Stimulated activated CD8-positive, alpha-beta memory T cell treated with anti-CD3 and anti-CD28 coated beads, Interleukin-7, amount 100 ng/mL, for 48 hours (primary cell): ENCODE results near the gene P2RX3.

ENCODE experiments used
- DNase-seq, 2 donors: peaks; one replicate each; pipeline ENCODE4 v3.0.0-alpha.2; 2020; ENCODE audit warnings: low read depth in 1 of 2; ENCODE audit errors: extremely low read depth in 1 of 2

The P2RX3 gene

GRCh38 chr11:57309106-57310059 is 28.8 kb upstream of the P2RX3 start:
- no peak for DNase-seq

- no peak for DNase-seq
Measured at GRCh38 chr11:57310091-57310490, 28.1 kb upstream of the P2RX3 start.

GRCh38 chr11:57310630-57311086 is 27.5 kb upstream of the P2RX3 start:
- DNase-seq, result no peak

DNA sequence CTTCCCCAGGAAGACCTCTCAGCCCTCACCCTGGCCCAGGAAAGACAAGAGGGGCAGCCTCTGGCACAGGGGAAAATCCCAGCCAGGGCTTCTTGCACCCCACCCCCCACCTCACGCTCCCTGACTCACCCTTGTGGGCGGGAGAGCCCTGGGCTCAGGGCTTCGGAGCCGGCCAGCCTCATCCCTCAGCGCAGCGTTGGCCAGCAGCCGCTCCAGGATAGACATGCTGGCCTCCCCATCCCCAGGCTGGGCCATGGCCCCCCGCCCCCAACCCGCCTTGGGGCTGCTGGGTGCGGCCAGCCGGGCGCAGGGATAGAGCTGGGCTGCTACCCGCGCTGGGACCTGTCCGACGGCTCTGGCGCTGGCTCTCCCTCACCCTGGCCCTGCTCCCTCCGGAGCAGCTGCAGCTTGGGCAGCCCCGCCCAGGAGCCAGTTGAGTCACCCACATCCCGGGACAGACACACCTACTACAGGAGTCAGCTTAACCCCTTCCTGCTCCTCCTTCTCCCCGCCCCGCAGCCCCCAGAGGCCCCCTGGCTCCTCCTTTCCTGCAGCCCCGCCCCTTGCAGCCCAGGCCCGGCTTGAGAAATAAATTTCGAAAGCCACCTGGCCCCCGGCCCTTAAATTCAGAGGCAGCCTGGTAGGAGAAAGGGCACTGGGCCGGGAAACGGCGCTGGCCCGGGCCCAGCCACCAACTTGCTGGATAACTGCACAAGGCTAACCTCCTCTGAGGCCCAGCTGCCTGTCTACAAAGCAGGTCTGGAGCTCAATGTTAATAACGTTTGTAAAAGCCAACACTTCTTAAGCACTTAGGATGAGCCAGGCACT is 26.8 kb upstream of the P2RX3 start:
- DNase-seq, result peak; percentile 68 to 86

GRCh38 chr11:57312511-57313021 is 25.6 kb upstream of the P2RX3 start:
- no peak for DNase-seq

DNA sequence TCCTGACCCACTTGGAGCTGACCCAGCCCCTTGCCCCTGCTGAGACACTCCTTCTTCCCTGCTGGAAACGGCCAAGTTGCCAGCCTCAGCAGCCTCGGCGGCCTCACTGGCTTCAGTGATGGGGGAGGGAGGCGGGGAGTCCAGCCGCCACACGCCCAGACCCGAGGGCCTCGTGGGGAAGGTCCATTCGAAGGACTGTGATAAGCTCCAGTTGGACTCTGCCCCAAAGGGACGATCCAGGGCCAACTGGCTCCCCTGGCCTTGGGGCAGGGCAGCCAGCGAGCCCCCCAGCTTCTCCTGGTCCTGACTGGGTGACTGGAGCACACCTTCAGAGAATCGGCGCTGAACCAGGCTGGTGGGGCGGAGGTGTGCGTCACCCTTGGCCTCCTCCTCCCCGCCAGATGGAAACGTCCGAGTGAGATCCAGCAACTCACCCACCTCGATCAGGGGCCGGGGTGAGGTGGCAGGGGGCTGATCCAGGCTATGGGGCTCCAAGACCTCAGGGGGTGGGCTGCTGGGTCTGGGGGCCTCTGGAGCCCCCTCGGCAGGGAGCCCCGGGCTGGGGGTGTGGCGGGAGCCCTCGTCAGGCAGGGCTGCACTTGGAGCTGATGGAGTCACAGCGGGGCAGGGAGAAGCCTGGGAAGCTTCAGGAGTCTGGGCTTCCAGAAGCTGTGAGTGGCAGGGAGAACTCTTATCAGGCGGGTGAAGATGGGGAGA is 24.9 kb upstream of the P2RX3 start:
- DNase-seq, result no peak

DNA sequence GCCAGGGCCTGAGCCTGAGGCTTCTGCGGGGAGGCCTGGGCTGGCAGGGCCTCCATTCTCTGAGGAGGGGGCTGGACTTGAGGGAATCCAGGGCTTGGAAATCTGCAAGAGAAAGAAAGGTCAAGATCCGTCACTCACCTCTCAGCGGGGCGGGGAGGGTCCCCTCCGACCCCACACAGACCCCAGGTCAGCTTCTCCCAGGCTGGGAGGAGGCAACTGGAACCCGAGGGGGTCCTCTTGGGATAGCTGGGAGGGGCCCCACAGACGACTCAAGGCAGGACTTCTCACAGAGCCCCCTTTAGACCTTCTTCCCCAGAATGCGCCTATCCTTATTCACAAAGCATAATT is 24.4 kb upstream of the P2RX3 start:
- DNase-seq, result no peak

DNA sequence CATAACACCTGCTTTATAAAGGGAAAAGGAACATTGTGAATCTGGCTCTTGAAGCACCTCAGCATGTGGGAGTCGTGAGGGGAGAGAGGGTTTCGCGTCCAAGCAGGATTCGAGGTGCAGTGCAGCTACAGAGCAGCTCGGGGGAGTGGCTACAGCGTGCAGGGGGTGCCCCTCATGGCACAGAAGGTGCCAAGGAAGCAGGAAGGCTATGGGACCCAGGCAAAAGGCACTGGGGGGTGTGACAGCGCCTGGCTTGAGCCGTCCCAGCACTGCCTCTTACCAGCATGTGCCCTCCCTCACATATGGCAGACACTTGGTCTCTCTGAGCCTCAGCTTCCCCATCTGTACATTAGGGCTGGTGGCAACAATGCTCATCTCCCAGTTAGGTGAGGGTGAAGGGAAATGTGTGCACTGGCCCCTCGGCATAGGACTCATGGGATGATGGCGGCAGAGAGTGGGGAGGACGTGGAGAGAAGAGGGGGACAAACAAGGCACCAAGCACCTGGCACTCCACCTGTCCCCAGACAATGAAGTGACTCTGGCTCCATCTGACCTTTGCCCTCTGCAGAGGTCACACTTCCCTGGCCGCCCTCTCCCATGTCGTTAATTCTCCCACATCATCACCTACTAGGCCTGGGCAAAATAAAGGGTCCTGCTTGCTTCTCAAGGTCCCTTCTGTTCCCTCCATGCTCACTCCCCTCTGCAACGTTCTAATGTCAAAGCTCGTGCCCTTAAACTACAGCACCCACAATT is 23.8 kb upstream of the P2RX3 start:
- DNase-seq, result no peak

GRCh38 chr11:57315491-57315890 is 22.7 kb upstream of the P2RX3 start:
- no peak for DNase-seq

DNA sequence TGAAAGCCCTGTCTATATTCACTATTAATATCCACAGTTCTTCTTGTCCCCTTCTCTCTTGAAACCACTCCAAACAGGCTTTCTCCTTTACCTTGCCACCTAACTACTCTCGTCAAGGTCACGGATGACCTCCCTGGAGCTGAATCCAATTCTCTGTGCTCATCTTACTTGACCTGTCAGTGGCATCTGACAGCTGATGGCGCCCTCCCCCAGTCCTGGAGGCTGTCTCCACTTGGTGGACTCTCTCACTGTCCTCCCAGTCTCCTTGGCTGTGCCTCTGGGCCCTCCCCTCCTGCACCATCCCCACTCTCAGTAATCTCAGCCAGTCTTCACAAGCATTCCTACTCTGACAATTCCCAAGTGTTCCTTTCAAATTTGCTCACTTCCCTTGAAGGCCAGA is 22.1 kb upstream of the P2RX3 start:
- DNase-seq, result no peak

DNA sequence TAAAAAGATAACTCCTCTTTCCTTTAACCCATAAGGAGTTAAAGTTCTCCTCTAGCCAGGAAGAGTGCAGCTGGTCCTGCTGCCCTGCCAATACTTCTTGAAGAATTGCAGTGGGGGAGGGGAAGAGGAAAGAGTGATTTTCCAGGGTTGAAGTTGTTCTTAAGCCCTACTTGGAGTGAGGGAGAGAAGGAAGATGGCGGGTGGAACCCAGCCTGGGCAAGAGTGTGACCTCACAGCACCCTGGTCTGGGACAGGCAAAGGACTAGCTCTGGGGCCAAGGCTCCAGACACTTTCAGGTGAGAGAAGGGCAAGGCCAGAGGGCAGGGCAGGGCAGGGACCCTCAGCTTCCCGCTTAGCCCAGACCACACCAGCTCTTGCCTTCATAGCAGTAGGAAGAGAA is 20.0 kb upstream of the P2RX3 start:
- no peak for DNase-seq

DNA sequence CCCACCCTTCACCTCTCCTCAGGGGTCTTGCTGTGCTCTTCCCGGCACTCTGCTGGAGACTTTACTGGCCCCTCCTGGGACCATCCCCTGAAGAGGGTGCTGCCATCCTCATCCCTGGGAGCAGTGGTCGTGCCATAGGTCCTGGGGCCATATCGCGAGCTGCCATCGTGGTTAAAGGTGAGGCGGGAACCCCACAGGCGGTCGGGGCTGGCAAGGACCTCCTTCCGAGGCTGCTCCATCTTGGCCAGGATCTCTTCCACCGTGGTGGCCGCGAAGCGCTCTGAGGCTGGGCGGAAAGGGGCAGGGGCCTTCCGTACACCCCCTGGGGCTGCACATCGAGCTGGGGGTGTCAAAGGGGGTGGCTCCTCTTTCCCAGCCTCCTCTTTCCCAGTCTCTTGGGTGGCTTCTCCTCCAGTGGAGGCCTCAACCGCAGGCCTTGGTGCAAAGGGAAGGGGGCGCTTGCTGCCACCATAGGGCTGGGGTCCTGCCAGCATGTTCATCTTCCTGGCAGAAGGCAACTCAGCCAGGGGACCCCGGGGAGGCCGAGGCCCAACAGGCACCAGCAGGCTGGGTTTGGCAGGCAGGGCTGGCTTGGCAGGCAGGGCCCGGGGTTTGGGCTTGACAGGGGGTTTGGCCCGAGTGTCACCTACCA is 18.0 kb upstream of the P2RX3 start:
- DNase-seq, result no peak

GRCh38 chr11:57320719-57321387 is 17.3 kb upstream of the P2RX3 start:
- no peak for DNase-seq

DNA sequence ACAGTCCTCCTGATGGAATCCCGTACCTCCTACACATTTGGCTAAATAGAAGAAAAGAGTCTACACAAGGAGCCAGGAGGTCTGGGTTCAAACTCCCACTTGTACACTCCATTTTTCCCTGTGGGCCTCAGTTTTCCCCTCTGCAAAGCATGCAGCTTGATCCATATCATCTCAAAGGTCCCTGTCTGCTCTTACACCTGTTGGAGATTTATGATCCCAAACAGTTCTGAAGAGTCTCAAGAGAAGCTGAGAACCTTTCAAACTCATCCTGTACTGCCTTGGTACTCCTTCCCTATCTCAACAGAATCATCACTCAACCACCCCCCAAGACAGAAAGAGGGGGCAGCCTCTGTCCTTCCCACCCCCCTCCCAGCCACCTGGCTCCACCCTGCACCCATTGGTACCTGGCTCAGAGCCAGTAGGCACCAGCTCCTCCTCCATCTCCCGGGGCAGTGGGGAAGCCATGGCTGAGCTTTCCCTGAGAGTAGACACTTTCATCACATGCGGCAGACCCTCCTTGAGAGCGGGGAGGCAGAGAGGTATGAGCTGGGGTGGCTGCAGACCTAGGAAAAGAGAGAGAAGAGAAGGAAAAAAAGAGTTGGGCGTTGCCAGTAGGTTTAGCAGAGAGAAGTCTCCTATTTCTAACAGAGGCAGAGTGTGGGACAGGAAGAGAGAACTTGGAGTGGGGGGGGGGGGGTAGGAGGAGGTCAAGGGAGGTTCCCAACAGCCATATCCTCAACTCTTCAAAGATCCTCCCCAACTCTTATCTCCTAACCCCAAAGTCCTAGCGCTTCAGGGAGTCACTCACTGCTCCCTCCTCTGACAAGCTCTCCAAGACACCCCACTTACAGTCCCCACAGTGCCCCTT is 16.5 kb upstream of the P2RX3 start:
- DNase-seq, result no peak

DNA sequence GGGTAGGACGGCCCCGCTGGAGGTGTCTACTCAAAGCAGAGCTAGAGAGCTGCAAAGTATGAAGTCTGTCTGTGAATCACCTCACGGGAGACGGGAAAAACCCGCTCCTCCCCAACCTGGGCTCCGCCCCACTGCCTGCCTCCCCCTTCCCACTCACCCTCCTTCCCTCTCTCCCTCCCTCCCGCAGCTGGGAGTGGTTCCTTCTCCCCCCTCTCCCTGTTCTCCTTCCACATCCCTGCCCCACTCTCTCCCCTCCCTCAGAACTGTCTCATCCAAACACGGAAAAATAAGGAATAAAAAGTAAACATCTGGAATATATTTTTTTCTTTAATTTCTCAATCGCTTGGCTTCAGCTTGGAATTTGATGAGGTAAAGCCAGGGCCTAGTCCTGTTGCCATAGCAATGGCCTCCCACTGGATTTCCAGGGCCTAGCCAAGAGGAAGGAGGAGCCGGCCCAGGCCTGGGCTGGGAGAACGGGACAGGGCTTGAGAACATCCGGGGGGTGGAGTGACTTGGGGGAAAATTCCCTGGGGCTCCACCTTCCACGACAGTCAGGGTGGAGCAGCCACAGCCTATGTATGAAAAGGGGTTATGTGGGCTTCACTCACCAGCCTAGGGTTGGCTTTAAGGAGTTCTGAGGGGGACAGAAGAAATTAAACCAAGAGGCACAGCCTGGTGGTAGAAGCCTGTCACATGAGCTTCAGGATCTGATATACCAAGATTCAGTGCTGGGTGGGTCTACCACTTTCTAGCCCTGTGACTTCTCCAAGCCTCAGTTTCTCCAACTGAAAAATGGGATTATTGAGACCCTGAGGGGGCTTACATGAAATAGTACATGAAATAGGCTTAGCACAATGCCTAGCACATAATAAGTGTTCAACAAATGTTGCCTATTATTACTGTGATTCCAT is 15.6 kb upstream of the P2RX3 start:
- no peak for DNase-seq

DNA sequence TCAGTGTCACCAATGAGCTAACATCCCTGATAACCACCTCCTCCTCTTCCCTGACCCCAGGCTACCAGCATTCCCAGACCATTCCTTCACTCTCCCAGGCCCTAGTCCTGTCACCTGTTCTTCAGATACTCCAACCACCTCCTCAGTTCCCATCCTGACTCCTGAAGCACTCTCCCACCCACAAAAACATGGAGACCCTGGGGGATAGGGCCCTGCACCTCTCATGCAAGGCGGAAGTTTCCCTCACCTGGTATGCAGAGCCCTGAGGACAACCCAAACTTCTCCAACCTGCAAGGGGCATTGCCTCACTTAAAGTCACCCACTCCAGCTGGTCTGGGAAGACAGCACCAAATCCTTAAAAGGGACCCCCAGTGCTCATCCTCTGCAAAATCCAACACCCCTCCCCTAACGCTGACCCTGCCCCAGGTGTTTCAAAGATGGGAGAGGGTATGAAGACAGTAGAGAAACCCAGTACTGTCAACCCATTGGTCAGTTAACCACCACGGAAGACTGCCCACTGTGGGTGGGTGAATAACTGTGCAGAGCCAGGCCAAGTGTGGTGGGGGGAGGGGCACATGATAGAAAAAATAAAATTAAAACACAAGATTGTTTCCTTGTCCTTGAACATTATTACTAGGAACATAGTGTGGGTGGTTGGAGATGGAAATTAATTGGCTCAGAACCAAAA is 14.8 kb upstream of the P2RX3 start:
- DNase-seq, result no peak

DNA sequence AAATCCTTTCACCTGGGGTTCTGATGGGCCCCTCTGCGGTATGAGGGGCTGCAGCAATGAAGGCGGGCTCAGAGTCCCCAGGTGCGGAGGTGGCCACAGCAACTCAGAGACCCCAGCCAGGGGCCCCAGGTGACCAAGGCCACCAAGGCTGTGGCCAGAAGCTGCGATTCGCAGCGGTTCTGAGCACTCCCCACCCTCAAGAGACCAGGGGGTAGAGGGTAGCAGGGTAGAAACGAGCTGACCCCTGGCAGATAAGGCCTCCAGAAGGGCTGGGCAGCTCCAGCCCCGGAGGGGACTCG is 14.3 kb upstream of the P2RX3 start:
- DNase-seq, result no peak
